Measurements from ENCODE around the gene LIN52.

- TF ChIP-seq CTCF (conservative IDR thresholded peaks at IDR 0.05) (no peak), ZFX (IDR thresholded peaks at IDR 0.05) (no peak)
Observed at GRCh38 chr14:74198441-74199234, 113.9 kb downstream of the LIN52 start.

Measured in C4-2B (cell line).